ENCODE data around the gene EPG5.
"Not testable (repeated sequence)": the region's sequence is repeated elsewhere in the genome, so short reads cannot be mapped to it uniquely, and the experiment has no call there.

Gene EPG5

DNA sequence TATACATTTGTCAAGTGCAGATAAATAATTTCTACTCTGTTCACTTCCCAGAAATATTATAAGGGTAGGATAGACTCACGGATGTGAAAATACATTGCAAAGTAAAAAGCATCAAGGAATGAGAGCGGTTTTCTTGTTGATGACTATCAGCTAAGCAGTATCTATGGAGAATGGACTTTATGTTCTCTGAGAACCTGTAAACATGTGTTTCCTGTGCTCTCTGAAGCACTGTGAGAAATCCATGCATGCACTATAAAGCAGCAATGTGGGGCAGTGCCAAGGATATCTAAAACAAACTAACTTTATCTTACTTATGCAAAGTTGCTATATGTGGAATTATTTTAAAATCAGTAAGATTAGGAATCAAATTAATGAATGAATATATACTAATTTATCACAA lies 146.1 kb downstream of the EPG5 start:
- no peak for DNase-seq
- Histone ChIP-seq H3K79me2 (ENCODE audit: insufficient read depth, low read length) (no peaks in the 10 kb centered on the region), H4K20me1 (ENCODE audit: insufficient read depth, low read length) (no peaks in the 10 kb centered on the region), H3K9me3 (ENCODE audit: insufficient read depth, low read length, severe bottlenecking) (no peaks in the 10 kb centered on the region), H3K27ac (ENCODE audit: low read length) (no peak overlapping the region), H3K36me3 (ENCODE audit: insufficient read depth, low read length) (no peaks in the 10 kb centered on the region), H3K4me3 (ENCODE audit: low read depth in 1 of 2, low read length in 2 of 2) (no peak overlapping the region), H3K9ac (ENCODE audit: low read depth, low read length) (no peak overlapping the region), H3K27me3 (ENCODE audit: insufficient read depth, low read length, poor library complexity) (no peaks in the 10 kb centered on the region), H2AFZ (ENCODE audit: low read depth, low read length) (no peak overlapping the region), H3K4me1 (ENCODE audit: insufficient read depth, low read length) (peaks cover 9% of the 10 kb centered on the region; the same call in 1 of the 2 replicates), H3K4me2 (ENCODE audit: insufficient read depth, low read length) (no peak overlapping the region)
- no peak for ATAC-seq (ENCODE audit: insufficient read depth, low read depth)
- no peak for TF ChIP-seq EZH2 (IDR thresholded peaks at IDR 0.05; ENCODE audit: borderline replicate concordance, low read depth, low read length, severe bottlenecking)
- TF ChIP-seq CTCF (IDR thresholded peaks at IDR 0.05; ENCODE audit: borderline replicate concordance, extremely low read depth, low read length, poor library complexity, severe bottlenecking) = no peak

DNA sequence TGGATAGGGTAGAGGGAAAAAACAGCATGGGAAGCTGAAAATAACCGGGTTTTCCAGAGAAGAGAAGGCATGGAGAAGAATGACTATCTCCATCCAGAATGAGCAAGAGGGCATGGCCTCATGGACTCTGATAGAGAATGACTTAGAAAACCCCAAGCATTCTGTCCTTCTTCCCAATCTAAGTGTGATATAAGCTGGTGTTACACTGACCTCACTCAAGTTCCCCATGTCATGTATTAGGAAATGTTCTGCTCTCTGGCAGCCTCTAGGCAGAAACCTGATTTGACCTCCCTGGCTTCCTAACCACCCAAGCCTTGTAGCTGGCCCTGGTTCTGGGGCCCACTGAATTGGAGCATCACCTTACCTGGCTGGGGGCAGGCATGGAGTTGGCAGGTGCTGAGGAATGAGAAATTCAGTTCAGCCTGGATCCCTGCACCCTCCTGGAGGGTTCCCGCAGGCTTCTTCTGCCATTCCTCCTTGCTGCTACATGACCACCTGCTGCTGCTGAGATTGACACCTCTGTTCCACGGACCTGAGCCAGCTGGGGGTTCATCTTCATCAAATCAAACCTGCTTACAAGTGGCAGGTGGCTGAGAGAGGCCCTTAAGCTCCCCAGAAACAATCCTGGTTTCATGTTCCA lies 146.9 kb downstream of the EPG5 start:
- TF ChIP-seq CTCF (IDR thresholded peaks at IDR 0.05; ENCODE audit: borderline replicate concordance, extremely low read depth, low read length, poor library complexity, severe bottlenecking) (no peak), EZH2 (IDR thresholded peaks at IDR 0.05; ENCODE audit: borderline replicate concordance, low read depth, low read length, severe bottlenecking) (no peak)
- no peak for DNase-seq
- no peak overlapping the region for H3K4me2 ChIP-seq (ENCODE audit: insufficient read depth, low read length)

DNA sequence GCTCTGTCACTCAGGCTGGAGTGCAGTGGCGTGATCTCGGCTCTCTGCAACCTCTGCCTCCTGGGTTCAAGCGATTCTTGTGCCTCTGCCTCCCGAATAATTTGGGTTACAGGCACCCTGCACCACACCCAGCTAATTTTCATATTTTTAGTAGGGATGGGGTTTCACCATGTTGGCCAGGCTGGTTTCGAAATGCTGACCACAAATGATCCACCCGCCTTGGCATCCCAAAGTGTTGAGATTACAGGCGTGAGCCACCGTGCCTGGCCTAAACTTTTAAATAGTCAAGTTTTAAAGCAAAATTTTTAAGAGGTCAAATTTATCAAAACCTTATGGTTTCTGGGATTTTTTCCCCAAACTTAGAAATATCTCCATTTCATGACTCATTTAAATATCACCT lies 148.4 kb downstream of the EPG5 start:
- not testable (repeated sequence) for H3K4me1 ChIP-seq (ENCODE audit: insufficient read depth, low read length); H3K9ac ChIP-seq (ENCODE audit: low read depth, low read length); H2AFZ ChIP-seq (ENCODE audit: low read depth, low read length); H3K27me3 ChIP-seq (ENCODE audit: insufficient read depth, low read length, poor library complexity); H3K4me2 ChIP-seq (ENCODE audit: insufficient read depth, low read length); H3K4me3 ChIP-seq (ENCODE audit: low read depth in 1 of 2, low read length in 2 of 2); H4K20me1 ChIP-seq (ENCODE audit: insufficient read depth, low read length); H3K36me3 ChIP-seq (ENCODE audit: insufficient read depth, low read length); ATAC-seq (ENCODE audit: insufficient read depth, low read depth); H3K27ac ChIP-seq (ENCODE audit: low read length); H3K9me3 ChIP-seq (ENCODE audit: insufficient read depth, low read length, severe bottlenecking); DNase-seq; H3K79me2 ChIP-seq (ENCODE audit: insufficient read depth, low read length)

More for the DNA sequence above, 146.9 kb downstream of the EPG5 start:
- Histone ChIP-seq H2AFZ (ENCODE audit: low read depth, low read length) (no peak overlapping the region), H3K36me3 (ENCODE audit: insufficient read depth, low read length) (no peaks in the 10 kb centered on the region), H3K27ac (ENCODE audit: low read length) (no peak overlapping the region), H4K20me1 (ENCODE audit: insufficient read depth, low read length) (no peaks in the 10 kb centered on the region), H3K27me3 (ENCODE audit: insufficient read depth, low read length, poor library complexity) (no peaks in the 10 kb centered on the region), H3K79me2 (ENCODE audit: insufficient read depth, low read length) (no peaks in the 10 kb centered on the region), H3K4me3 (ENCODE audit: low read depth in 1 of 2, low read length in 2 of 2) (no peak overlapping the region), H3K9me3 (ENCODE audit: insufficient read depth, low read length, severe bottlenecking) (no peaks in the 10 kb centered on the region), H3K4me1 (ENCODE audit: insufficient read depth, low read length) (0 out of 2 replicates have a peak, but pooled peaks cover 1% of the 10 kb centered on the region), H3K9ac (ENCODE audit: low read depth, low read length) (no peak overlapping the region)
- no peak for ATAC-seq (ENCODE audit: insufficient read depth, low read depth)

DNA sequence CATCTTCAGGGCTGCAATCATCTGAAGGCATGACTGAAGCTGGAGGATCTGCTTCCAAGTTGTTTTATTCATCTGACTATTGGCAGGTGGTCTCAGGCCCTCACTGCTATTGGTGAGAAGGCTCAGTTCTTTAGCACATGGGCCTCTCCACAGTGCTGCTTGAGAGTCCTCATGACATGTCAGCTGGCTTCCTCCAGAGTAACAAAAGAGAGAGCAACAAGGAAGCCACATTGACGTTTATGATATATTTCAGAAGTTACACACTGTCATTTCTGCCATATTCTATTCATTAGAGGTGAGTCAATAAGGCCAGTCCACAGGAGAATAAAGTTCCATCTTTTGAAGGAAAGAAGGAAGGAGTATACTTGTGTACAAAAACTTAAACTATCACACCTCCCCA lies 149.6 kb downstream of the EPG5 start:
- Histone ChIP-seq H3K4me3 (ENCODE audit: low read depth in 1 of 2, low read length in 2 of 2) (no peak overlapping the region), H3K27ac (ENCODE audit: low read length) (no peak overlapping the region), H3K9ac (ENCODE audit: low read depth, low read length) (no peak overlapping the region), H3K79me2 (ENCODE audit: insufficient read depth, low read length) (no peaks in the 10 kb centered on the region), H3K27me3 (ENCODE audit: insufficient read depth, low read length, poor library complexity) (no peaks in the 10 kb centered on the region), H3K4me1 (ENCODE audit: insufficient read depth, low read length) (no peaks in the 10 kb centered on the region), H2AFZ (ENCODE audit: low read depth, low read length) (no peak overlapping the region), H3K4me2 (ENCODE audit: insufficient read depth, low read length) (no peak overlapping the region), H3K9me3 (ENCODE audit: insufficient read depth, low read length, severe bottlenecking) (no peaks in the 10 kb centered on the region), H3K36me3 (ENCODE audit: insufficient read depth, low read length) (no peaks in the 10 kb centered on the region), H4K20me1 (ENCODE audit: insufficient read depth, low read length) (no peaks in the 10 kb centered on the region)
- ATAC-seq (ENCODE audit: insufficient read depth, low read depth) (no peak), DNase-seq (no peak)
- TF ChIP-seq EZH2 (IDR thresholded peaks at IDR 0.05; ENCODE audit: borderline replicate concordance, low read depth, low read length, severe bottlenecking) = no peak
- no peak for TF ChIP-seq CTCF (IDR thresholded peaks at IDR 0.05; ENCODE audit: borderline replicate concordance, extremely low read depth, low read length, poor library complexity, severe bottlenecking)

GRCh38 chr18:45814733-45815132 lies 152.4 kb downstream of the EPG5 start:
- not testable (repeated sequence) for DNase-seq; H3K27ac ChIP-seq (ENCODE audit: low read length); H3K9ac ChIP-seq (ENCODE audit: low read depth, low read length); H2AFZ ChIP-seq (ENCODE audit: low read depth, low read length); H3K27me3 ChIP-seq (ENCODE audit: insufficient read depth, low read length, poor library complexity); H3K4me3 ChIP-seq (ENCODE audit: low read depth in 1 of 2, low read length in 2 of 2); H3K4me1 ChIP-seq (ENCODE audit: insufficient read depth, low read length); H3K9me3 ChIP-seq (ENCODE audit: insufficient read depth, low read length, severe bottlenecking); H3K36me3 ChIP-seq (ENCODE audit: insufficient read depth, low read length); H3K79me2 ChIP-seq (ENCODE audit: insufficient read depth, low read length); ATAC-seq (ENCODE audit: insufficient read depth, low read depth); H4K20me1 ChIP-seq (ENCODE audit: insufficient read depth, low read length); H3K4me2 ChIP-seq (ENCODE audit: insufficient read depth, low read length)

Measured in DND-41 (cell line).